ENCODE measurements around the gene IGSF21.

GRCh38 chr1:18120638-18121037 lies 13.0 kb downstream of the IGSF21 start:
- no peak for TF ChIP-seq CTCF (IDR thresholded peaks at IDR 0.05)
- TF ChIP-seq POLR2A (IDR thresholded peaks at IDR 0.05) = no peak
